Kidney epithelial cell (primary cell): ENCODE results near the gene ROR2. TPM values are rescaled to one million over a fixed set of nuclear protein-coding genes. Genes with fewer than 3 reads are reported as not detected.

Experiments used
- DNase-seq: peaks from one replicate; pipeline ENCODE4 v3.0.0-alpha.2; 2010; ENCODE audit warnings: low read depth
- H3K27me3 ChIP-seq: 2 replicates; pipeline ENCODE4 v1.6.0; 2011; ENCODE audit warnings: low read length; ENCODE audit not compliant: control insufficient read depth, insufficient read depth
- H3K36me3 ChIP-seq: 2 replicates; pipeline ENCODE4 v1.5.1; 2011; ENCODE audit warnings: low read length; ENCODE audit not compliant: control insufficient read depth, insufficient read depth
- H3K4me3 ChIP-seq: 2 replicates; pipeline ENCODE4 v1.5.1; 2011; ENCODE audit warnings: low read depth, mild to moderate bottlenecking, control low read depth, low read length
- total RNA-seq: library from RNA; depleted of rRNA; stranded (reverse); fragments of >200 nt; gene quantifications from 2 replicates; pipeline ENCODE4 v1.2.3, GENCODE V29; 2015
- TF ChIP-seq, protein P1 (sequence below): IDR thresholded peaks from 2 replicates; pipeline ENCODE4 v1.5.1; 2011; ENCODE audit warnings: mild to moderate bottlenecking, moderate library complexity, low read length, control low read depth, inconsistent platforms; ENCODE audit not compliant: insufficient read depth, poor library complexity, severe bottlenecking

Gene ROR2
- total RNA-seq, 1 donor from 2014 or later = 1.2 TPM

- no peaks in the 10 kb centered on the region for H3K36me3 ChIP-seq
- H3K4me3 ChIP-seq = no peak overlapping the region
- TF ChIP-seq, protein P1, sequence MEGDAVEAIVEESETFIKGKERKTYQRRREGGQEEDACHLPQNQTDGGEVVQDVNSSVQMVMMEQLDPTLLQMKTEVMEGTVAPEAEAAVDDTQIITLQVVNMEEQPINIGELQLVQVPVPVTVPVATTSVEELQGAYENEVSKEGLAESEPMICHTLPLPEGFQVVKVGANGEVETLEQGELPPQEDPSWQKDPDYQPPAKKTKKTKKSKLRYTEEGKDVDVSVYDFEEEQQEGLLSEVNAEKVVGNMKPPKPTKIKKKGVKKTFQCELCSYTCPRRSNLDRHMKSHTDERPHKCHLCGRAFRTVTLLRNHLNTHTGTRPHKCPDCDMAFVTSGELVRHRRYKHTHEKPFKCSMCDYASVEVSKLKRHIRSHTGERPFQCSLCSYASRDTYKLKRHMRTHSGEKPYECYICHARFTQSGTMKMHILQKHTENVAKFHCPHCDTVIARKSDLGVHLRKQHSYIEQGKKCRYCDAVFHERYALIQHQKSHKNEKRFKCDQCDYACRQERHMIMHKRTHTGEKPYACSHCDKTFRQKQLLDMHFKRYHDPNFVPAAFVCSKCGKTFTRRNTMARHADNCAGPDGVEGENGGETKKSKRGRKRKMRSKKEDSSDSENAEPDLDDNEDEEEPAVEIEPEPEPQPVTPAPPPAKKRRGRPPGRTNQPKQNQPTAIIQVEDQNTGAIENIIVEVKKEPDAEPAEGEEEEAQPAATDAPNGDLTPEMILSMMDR = no peak
- no peak for DNase-seq
- H3K27me3 ChIP-seq = peaks cover 8% of the 10 kb centered on the region
These were observed 46.7 kb downstream of the ROR2 start for GRCh38 chr9:91903126-91903911.

GRCh38 chr9:91902475-91903125, 47.4 kb downstream of the ROR2 start:
- H3K27me3 ChIP-seq = peaks cover 8% of the 10 kb centered on the region
- TF ChIP-seq, protein P1 = no peak
- H3K4me3 ChIP-seq = no peak overlapping the region
- no peak for DNase-seq
- H3K36me3 ChIP-seq = no peaks in the 10 kb centered on the region

DNA sequence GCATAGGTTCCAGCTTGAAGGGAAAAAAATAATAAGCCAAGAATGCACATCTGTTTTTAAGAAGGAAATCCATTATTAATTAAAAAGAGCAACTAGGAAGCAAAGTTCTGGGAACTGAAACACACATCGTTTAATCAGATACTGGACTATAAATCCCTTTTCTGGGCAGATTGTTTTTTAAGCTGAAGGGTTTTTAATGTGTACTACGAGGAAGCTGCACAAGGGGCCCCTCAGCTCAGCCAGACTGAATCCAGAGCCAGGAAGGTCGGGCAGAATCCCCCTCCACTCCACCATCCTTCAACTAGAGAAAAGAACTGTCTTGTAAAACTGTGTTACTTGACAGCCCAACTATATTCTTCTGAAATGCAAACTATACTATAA, 49.2 kb downstream of the ROR2 start:
- H3K4me3 ChIP-seq = no peak overlapping the region
- peaks cover 4% of the 10 kb centered on the region for H3K27me3 ChIP-seq
- TF ChIP-seq, protein P1 = no peak
- no peak for DNase-seq
- H3K36me3 ChIP-seq = no peaks in the 10 kb centered on the region

DNA sequence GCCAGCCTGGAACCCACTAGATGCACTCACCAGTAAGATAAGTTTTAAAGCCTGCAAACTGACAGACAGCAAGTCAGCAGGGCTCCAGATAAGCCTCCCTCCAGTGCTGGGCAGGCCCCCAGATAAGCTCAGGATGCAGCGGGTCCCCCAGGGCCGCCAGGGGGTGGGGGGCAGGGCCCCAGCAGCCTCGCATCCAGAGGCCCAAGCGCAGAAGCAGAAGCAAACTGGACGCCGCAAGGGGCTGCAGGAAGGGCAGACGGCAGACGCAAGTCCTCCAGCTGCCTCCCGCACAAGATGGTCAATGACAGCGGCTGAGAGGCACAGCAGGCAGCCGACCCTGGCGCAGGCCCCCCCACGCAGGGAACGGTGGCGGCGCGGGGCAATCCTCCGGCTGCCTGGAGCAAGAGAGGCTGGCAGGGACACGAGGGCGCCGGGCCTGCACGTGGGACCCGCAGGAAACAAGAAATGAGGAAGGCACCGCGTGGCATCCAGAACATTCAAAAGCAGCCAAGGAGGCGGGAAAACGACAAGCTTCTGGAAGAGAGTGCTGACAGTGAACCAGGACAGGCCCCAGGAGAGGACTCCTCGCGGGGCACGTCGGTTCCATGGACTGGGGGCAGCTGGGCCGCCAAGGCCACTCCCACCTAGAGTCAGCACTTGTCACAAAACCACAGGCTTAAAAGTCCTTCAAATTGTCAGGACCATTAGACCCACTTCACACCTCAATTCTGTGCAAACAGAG, 49.8 kb downstream of the ROR2 start:
- no peaks in the 10 kb centered on the region for H3K36me3 ChIP-seq
- no peak overlapping the region for H3K4me3 ChIP-seq
- DNase-seq = no peak
- peaks cover 2% of the 10 kb centered on the region for H3K27me3 ChIP-seq
- TF ChIP-seq, protein P1 = no peak

- Histone ChIP-seq H3K27me3 (peaks cover 2% of the 10 kb centered on the region), H3K4me3 (no peak overlapping the region), H3K36me3 (no peaks in the 10 kb centered on the region)
- no peak for DNase-seq
- TF ChIP-seq, protein P1 = no peak
These were observed 50.4 kb downstream of the ROR2 start for GRCh38 chr9:91899594-91899993.
